22Rv1 (cell line): ENCODE measurements around the gene ADGRD1.

ENCODE experiments used
- ZFX ChIP-seq: fragments of 450-650 bp; IDR thresholded peaks from 2 replicates; pipeline ENCODE4 v1.6.1; 2017; ENCODE audit warnings: antibody characterized with exemption, borderline replicate concordance
- TF ChIP-seq, protein P1 (sequence below): fragments of 450-650 bp; IDR thresholded peaks from 2 replicates; pipeline ENCODE4 v1.5.1; 2017; ENCODE audit warnings: mild to moderate bottlenecking

DNA sequence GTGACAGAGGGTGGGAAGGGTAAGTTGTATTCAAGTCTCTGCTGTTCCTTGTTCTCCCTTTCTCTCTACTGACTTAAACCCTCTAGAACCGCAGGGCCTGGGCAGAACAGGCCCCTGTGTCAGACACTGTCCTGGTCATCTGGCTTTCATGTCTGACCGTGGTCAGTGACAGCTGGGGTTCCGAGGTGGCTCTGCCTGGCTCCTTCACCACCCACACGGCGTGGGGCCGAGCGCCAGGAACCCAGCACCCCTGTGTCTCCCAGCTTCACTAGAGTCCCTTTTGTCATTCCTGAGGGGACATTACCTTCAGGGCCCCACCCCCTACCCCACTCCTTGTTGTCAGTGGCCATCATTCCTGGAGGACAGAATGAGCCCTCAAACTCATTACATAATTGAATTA lies 168.9 kb downstream of the ADGRD1 start:
- TF ChIP-seq, protein P1, sequence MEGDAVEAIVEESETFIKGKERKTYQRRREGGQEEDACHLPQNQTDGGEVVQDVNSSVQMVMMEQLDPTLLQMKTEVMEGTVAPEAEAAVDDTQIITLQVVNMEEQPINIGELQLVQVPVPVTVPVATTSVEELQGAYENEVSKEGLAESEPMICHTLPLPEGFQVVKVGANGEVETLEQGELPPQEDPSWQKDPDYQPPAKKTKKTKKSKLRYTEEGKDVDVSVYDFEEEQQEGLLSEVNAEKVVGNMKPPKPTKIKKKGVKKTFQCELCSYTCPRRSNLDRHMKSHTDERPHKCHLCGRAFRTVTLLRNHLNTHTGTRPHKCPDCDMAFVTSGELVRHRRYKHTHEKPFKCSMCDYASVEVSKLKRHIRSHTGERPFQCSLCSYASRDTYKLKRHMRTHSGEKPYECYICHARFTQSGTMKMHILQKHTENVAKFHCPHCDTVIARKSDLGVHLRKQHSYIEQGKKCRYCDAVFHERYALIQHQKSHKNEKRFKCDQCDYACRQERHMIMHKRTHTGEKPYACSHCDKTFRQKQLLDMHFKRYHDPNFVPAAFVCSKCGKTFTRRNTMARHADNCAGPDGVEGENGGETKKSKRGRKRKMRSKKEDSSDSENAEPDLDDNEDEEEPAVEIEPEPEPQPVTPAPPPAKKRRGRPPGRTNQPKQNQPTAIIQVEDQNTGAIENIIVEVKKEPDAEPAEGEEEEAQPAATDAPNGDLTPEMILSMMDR = no peak
- no peak for TF ChIP-seq ZFX
